ENCODE data around the gene IL17C.

The IL17C gene

GRCh38 chr16:88687254-88687576 lies 48.8 kb downstream of the IL17C start:
- DNase-seq: no peak

- no peak for DNase-seq
Observed at GRCh38 chr16:88687676-88688012, 49.3 kb downstream of the IL17C start.

GRCh38 chr16:88688013-88688778 lies 49.8 kb downstream of the IL17C start:
- DNase-seq: no peak
